ENCODE measurements around the gene IRF6.

DNA sequence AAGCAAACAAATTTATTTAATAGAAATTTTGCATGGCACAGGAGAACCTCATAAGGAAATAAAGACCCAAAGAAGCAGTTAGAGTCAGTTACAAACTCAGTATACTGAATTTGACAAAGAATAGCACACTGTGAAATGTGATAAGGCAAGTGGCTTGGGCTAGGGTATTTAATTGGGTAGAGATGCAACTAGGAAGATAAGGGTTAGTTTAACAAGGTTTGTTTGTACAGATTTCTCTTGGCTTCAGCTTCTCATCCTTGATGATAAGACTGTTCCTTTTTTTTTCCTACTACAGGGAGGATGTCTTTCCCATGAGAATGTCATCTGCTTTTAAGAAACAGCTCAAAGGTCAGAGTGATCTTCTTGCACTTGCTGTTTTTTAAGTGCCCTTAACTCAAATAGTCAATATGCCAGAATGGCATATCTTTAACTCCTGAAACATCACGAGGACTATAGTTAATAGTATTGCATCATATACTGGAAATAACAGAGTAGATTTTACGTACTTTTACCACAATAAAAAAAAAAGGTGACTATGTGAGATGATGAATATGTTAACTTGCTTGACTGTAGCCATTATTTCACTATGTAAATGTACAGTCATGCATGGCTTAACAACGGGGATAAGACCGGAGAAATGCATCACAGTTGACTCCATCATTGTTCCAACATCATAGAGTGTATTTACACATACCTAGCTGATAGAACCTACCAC, 59.3 kb downstream of the IRF6 start:
- TF ChIP-seq, protein P1, sequence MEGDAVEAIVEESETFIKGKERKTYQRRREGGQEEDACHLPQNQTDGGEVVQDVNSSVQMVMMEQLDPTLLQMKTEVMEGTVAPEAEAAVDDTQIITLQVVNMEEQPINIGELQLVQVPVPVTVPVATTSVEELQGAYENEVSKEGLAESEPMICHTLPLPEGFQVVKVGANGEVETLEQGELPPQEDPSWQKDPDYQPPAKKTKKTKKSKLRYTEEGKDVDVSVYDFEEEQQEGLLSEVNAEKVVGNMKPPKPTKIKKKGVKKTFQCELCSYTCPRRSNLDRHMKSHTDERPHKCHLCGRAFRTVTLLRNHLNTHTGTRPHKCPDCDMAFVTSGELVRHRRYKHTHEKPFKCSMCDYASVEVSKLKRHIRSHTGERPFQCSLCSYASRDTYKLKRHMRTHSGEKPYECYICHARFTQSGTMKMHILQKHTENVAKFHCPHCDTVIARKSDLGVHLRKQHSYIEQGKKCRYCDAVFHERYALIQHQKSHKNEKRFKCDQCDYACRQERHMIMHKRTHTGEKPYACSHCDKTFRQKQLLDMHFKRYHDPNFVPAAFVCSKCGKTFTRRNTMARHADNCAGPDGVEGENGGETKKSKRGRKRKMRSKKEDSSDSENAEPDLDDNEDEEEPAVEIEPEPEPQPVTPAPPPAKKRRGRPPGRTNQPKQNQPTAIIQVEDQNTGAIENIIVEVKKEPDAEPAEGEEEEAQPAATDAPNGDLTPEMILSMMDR (IDR thresholded peaks at IDR 0.05 in 2 of 3, conservative IDR thresholded peaks at IDR 0.05 in 1 of 3; ENCODE audit: borderline replicate concordance in 1 of 3, insufficient read depth in 1 of 3, low read depth in 2 of 3, low read length in 2 of 3) = no peak
- no peak for TF ChIP-seq POLR2A (IDR thresholded peaks at IDR 0.05; ENCODE audit: borderline replicate concordance, extremely low read depth, insufficient read depth, insufficient read length)
- TF ChIP-seq EZH2 (IDR thresholded peaks at IDR 0.05) = no peak
- no peak for TF ChIP-seq EGR1 (IDR thresholded peaks at IDR 0.05; ENCODE audit: low read depth)
- TF ChIP-seq RAD21 (IDR thresholded peaks at IDR 0.05; ENCODE audit: low read depth) = no peak
- no peak for TF ChIP-seq POLR2AphosphoS5 (IDR thresholded peaks at IDR 0.05; ENCODE audit: low read depth, low read length)
- TF ChIP-seq CEBPB (IDR thresholded peaks at IDR 0.05; ENCODE audit: low read depth) = no peak
- TF ChIP-seq EZH2phosphoT487 (IDR thresholded peaks at IDR 0.05; ENCODE audit: borderline replicate concordance) = no peak
- TF ChIP-seq, protein P2, sequence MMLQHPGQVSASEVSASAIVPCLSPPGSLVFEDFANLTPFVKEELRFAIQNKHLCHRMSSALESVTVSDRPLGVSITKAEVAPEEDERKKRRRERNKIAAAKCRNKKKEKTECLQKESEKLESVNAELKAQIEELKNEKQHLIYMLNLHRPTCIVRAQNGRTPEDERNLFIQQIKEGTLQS (IDR thresholded peaks at IDR 0.05) = no peak
- TF ChIP-seq, protein P3, sequence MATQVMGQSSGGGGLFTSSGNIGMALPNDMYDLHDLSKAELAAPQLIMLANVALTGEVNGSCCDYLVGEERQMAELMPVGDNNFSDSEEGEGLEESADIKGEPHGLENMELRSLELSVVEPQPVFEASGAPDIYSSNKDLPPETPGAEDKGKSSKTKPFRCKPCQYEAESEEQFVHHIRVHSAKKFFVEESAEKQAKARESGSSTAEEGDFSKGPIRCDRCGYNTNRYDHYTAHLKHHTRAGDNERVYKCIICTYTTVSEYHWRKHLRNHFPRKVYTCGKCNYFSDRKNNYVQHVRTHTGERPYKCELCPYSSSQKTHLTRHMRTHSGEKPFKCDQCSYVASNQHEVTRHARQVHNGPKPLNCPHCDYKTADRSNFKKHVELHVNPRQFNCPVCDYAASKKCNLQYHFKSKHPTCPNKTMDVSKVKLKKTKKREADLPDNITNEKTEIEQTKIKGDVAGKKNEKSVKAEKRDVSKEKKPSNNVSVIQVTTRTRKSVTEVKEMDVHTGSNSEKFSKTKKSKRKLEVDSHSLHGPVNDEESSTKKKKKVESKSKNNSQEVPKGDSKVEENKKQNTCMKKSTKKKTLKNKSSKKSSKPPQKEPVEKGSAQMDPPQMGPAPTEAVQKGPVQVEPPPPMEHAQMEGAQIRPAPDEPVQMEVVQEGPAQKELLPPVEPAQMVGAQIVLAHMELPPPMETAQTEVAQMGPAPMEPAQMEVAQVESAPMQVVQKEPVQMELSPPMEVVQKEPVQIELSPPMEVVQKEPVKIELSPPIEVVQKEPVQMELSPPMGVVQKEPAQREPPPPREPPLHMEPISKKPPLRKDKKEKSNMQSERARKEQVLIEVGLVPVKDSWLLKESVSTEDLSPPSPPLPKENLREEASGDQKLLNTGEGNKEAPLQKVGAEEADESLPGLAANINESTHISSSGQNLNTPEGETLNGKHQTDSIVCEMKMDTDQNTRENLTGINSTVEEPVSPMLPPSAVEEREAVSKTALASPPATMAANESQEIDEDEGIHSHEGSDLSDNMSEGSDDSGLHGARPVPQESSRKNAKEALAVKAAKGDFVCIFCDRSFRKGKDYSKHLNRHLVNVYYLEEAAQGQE (IDR thresholded peaks at IDR 0.05; ENCODE audit: low read depth) = no peak
- TF ChIP-seq CBX3 (IDR thresholded peaks at IDR 0.05; ENCODE audit: low read depth) = no peak
- no peak for TF ChIP-seq TCF7L2 (IDR thresholded peaks at IDR 0.05; ENCODE audit: borderline replicate concordance, extremely low read depth, insufficient read depth, insufficient read length)
- TF ChIP-seq SIN3A (IDR thresholded peaks at IDR 0.05; ENCODE audit: low read depth) = no peak
